Endothelial cell of umbilical vein (primary cell): ENCODE measurements around the gene LACTB. TPM values are rescaled to one million over a fixed set of nuclear protein-coding genes. Genes with fewer than 3 reads are reported as not detected.

Source experiments
- BruUV-seq: library from RNA; stranded (reverse); fragments of 400-500 nt; replicated peaks from 2 replicates; lab custom pipeline; 2021; lab: Mats Ljungman, UMichigan
- CTCF ChIA-PET: fragments of 300-600, 350-600 bp; sonication (Branson Sonifier 250); formaldehyde crosslinking; loops from one replicate; lab custom pipeline; 2021; ENCODE audit warnings: antibody characterized with exemption, inconsistent platforms; lab: Charles Lee
- POLR2A ChIA-PET: fragments of 300-600, 350-600 bp; sonication (Branson Sonifier 250); formaldehyde crosslinking; loops from one replicate; lab custom pipeline; 2021; ENCODE audit warnings: antibody characterized with exemption, inconsistent platforms; lab: Charles Lee
- DNase-seq: peaks from one replicate; pipeline ENCODE4 v3.0.0-alpha.2; 2011; ENCODE audit warnings: low read depth, low spot score
- FAIRE-seq: peaks from 2 replicates; lab custom pipeline; 2011; peaks lifted over from hg19 to GRCh38; lab: Jason Lieb, UNC
- H2AFZ ChIP-seq: 2 replicates; pipeline ENCODE4 v1.6.0; 2012; ENCODE audit warnings: low read depth, low read length, control low read depth, inconsistent platforms
- H3K27ac ChIP-seq: 2 replicates; pipeline ENCODE4 v1.5.1; 2011; ENCODE audit warnings: low read depth, mild to moderate bottlenecking, control low read depth, low read length, moderate library complexity; ENCODE audit not compliant: insufficient read depth
- H3K27me3 ChIP-seq, 2 experiments: 2 replicates each; pipeline versions ENCODE4 v1.6.0 to v1.6.1; 2011; ENCODE audit warnings: low read length in 2 of 2, mixed read lengths in 1 of 2; ENCODE audit not compliant: control insufficient read depth in 2 of 2, insufficient read depth in 2 of 2
- H3K36me3 ChIP-seq, 2 experiments: 2 replicates in 1 of 2; 3 replicates in 1 of 2; pipeline ENCODE4 v1.5.1; 2011; ENCODE audit warnings: low read length in 2 of 2, mild to moderate bottlenecking in 1 of 2, moderate library complexity in 1 of 2; ENCODE audit not compliant: control insufficient read depth in 2 of 2, insufficient read depth in 2 of 2; ENCODE audit errors: extremely low read depth in 1 of 2
- H3K4me1 ChIP-seq: 3 replicates; pipeline ENCODE4 v1.5.1; 2011; ENCODE audit warnings: mild to moderate bottlenecking, low read length; ENCODE audit not compliant: control insufficient read depth, insufficient read depth; ENCODE audit errors: extremely low read depth
- H3K4me2 ChIP-seq: 2 replicates; pipeline ENCODE4 v1.6.1; 2011; ENCODE audit warnings: low read length, control low read depth, mixed read lengths; ENCODE audit not compliant: insufficient read depth
- H3K4me3 ChIP-seq, 3 experiments: fragments of 200-600 bp in 1 of 3; sonication (generic), shearing (Covaris generic) in 1 of 3; replicated peaks in 1 of 3; 2 replicates each; pipeline ENCODE4 v1.5.1; 2011 to 2016; ENCODE audit warnings: control low read depth in 3 of 3, low read length in 3 of 3, mild to moderate bottlenecking in 2 of 3, inconsistent platforms in 1 of 3, low read depth in 1 of 3, moderate library complexity in 1 of 3; ENCODE audit not compliant: insufficient read depth in 1 of 3
- H3K79me2 ChIP-seq: 2 replicates; pipeline ENCODE4 v1.6.0; 2012; ENCODE audit warnings: low read length, inconsistent platforms; ENCODE audit not compliant: control insufficient read depth, insufficient read depth
- H3K9ac ChIP-seq: replicated peaks from 2 replicates; pipeline ENCODE3; 2011; ENCODE audit warnings: low read length, control low read depth; ENCODE audit not compliant: insufficient read depth; ENCODE audit errors: extremely low read depth
- H3K9me1 ChIP-seq: replicated peaks from 3 replicates; pipeline ENCODE4 v1.6.0; 2011; ENCODE audit warnings: mild to moderate bottlenecking, low read length; ENCODE audit not compliant: control insufficient read depth, insufficient read depth; ENCODE audit errors: extremely low read depth
- H3K9me3 ChIP-seq: replicated peaks from 2 replicates; pipeline ENCODE4 v1.5.1; 2012; ENCODE audit warnings: low read length, inconsistent platforms; ENCODE audit not compliant: control insufficient read depth, insufficient read depth
- H4K20me1 ChIP-seq: replicated peaks from 2 replicates; pipeline ENCODE3; 2011; ENCODE audit warnings: mild to moderate bottlenecking, low read length; ENCODE audit not compliant: control insufficient read depth, insufficient read depth; ENCODE audit errors: extremely low read depth
- CTCF ChIP-seq, 2 donors: IDR thresholded peaks; 1 replicate in 1 of 2; 2 replicates in 1 of 2; pipeline ENCODE4 v1.5.1; 2011; ENCODE audit warnings: low read length in 2 of 2, mild to moderate bottlenecking in 2 of 2, moderate library complexity in 2 of 2, control low read depth in 1 of 2, inconsistent platforms in 1 of 2, low read depth in 1 of 2; ENCODE audit not compliant: insufficient read depth in 1 of 2; ENCODE audit errors: extremely low read depth in 1 of 2
- EZH2 ChIP-seq: IDR thresholded peaks from 2 replicates; pipeline ENCODE4 v1.6.1; 2012; ENCODE audit warnings: borderline replicate concordance, low read depth, mild to moderate bottlenecking, moderate library complexity, low read length, inconsistent platforms; ENCODE audit not compliant: severe bottlenecking
- JUN ChIP-seq: IDR thresholded peaks from 2 replicates; pipeline ENCODE4 v1.6.1; 2011; ENCODE audit warnings: borderline replicate concordance, low read depth; ENCODE audit not compliant: insufficient read length, insufficient read depth
- MYC ChIP-seq: IDR thresholded peaks from one replicate; pipeline ENCODE4 v1.6.1; 2011; ENCODE audit warnings: mild to moderate bottlenecking, low read depth, low read length
- POLR2A ChIP-seq: IDR thresholded peaks from 2 replicates; pipeline ENCODE4 v1.6.1; 2012; ENCODE audit warnings: low read depth, mild to moderate bottlenecking, control low read depth, low read length
- POLR2AphosphoS5 ChIP-seq: IDR thresholded peaks from 2 replicates; pipeline ENCODE4 v1.6.1; 2012; ENCODE audit warnings: low read depth, mild to moderate bottlenecking, control low read depth, low read length, moderate library complexity; ENCODE audit not compliant: insufficient read depth
- dilution Hi-C: fragments of 300-500 bp; cut with MboI; formaldehyde crosslinking; loops from one replicate; pipeline ENCODE4 v1.15.0; 2019; ENCODE audit warnings: low sequenced_read_pairs; ENCODE audit not compliant: extremely low pct_ligation_motif_present
- intact Hi-C: fragments of 100-400 bp; cut with micrococcal nuclease; formaldehyde crosslinking; loops from one replicate; pipeline ENCODE4 v1.10.0; 2022
- polyA plus RNA-seq, 4 experiments: library from polyadenylated mRNA; depleted of rRNA in 3 of 4; stranded (reverse) in 3 of 4; unstranded in 1 of 4; fragments of >200 nt; gene quantifications; 2 replicates each; pipeline versions ENCODE4 v1.2.1 to v1.2.3, GENCODE V29; 2011 to 2012; ENCODE audit warnings: missing spikeins in 1 of 4
- total RNA-seq: library from RNA; stranded (reverse); gene quantifications from 2 replicates; pipeline ENCODE4 v1.2.3, GENCODE V29; 2021
- TF ChIP-seq, protein P1 (sequence below): IDR thresholded peaks from 2 replicates; pipeline ENCODE4 v1.6.1; 2011; ENCODE audit not compliant: insufficient read depth, insufficient read length

Gene LACTB
- total and polyA plus RNA-seq, 2 donors (not counting 3 experiments of a cell fraction or from before 2014, with no cell fraction given) = 14.0 to 26.1 TPM

- Histone ChIP-seq H4K20me1 (no peaks in the 10 kb centered on the region), H3K36me3 (no peaks in the 10 kb centered on the region), H3K9ac (no peak overlapping the region), H2AFZ (no peak overlapping the region), H3K4me2 (no peak overlapping the region), H3K9me3 (no peaks in the 10 kb centered on the region), H3K9me1 (no peaks in the 10 kb centered on the region), H3K79me2 (no peaks in the 10 kb centered on the region), H3K4me3 (no peak overlapping the region), H3K27ac (no peak overlapping the region), H3K27me3 (no peaks in the 10 kb centered on the region), H3K4me1 (no peaks in the 10 kb centered on the region)
- CTCF ChIA-PET = interaction anchor here (1.5 kb wide), 1 partner anchor 115 kb away, joined by 3 read pairs; no protein-coding TSS in a partner anchor
- intact Hi-C loops (no loop called here), dilution Hi-C loops (no loop called here)
- TF ChIP-seq POLR2A (no peak), JUN (no peak), POLR2AphosphoS5 (no peak), EZH2 (no peak), CTCF (IDR thresholded peaks at IDR 0.05; ENCODE audit: extremely low read depth in 1 of 2, insufficient read depth in 1 of 2, low read depth in 1 of 2, low read length in 2 of 2) (no peak), MYC (no peak)
- TF ChIP-seq, protein P1, sequence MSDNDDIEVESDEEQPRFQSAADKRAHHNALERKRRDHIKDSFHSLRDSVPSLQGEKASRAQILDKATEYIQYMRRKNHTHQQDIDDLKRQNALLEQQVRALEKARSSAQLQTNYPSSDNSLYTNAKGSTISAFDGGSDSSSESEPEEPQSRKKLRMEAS = no peak
- FAIRE-seq = no peak
- POLR2A ChIA-PET = no interaction called here
- no peak for DNase-seq
- no TSS peak for BruUV-seq
Observed at GRCh38 chr15:63172851-63173451, 51.3 kb downstream of the LACTB start.
